Cerebellar nuclear complex (tissue), 1 donor: ENCODE data around the gene MTHFR.

Experiments
- DNase-seq, 2 experiments: peaks; one replicate each; lab custom pipeline; 2025; lab: John Stamatoyannopoulos, UW

The MTHFR gene

DNA sequence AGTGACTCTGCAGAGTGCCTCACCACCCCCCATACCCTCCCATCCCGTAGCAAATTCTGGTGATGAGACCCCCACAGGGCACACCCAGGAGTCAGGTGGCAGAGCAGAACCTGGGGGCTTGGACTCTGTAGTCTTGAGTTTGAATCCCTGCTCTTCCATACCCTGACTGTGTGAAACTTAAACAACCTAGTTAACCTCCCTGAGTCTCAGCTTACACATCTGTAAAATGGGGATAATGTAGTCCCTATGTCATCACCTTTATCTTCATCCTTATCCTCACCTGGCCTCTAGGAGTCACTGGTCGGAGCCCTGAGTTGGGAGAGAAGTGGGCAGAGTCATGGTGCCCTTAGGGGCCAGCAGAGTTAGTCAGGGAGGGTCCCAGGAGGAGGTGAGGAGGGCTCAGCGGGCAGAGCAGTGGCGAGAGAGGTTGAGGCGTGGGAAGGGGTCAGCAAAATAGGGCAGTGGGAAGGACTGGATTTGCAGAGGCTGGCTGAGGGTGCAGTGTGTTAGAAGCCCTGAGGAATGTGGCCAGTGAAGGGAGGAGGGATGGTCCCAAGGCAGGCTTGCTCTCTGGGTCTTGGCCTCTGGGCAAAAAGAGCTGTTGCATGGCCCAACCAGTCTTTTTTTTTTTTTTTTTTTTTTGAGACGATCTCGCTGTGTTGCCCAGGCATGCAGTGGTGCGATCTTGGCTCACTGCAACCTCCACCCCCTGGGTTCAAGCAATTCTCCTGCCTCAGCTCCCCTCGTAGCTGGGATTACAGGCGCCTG is 25.2 kb downstream of the MTHFR start:
- no peak for DNase-seq

- DNase-seq, result no peak
These were observed 25.9 kb downstream of the MTHFR start for GRCh38 chr1:11779715-11780379.

GRCh38 chr1:11778844-11779623 is 26.7 kb downstream of the MTHFR start:
- DNase-seq, result no peak

GRCh38 chr1:11778336-11778735 is 27.4 kb downstream of the MTHFR start:
- no peak for DNase-seq

DNA sequence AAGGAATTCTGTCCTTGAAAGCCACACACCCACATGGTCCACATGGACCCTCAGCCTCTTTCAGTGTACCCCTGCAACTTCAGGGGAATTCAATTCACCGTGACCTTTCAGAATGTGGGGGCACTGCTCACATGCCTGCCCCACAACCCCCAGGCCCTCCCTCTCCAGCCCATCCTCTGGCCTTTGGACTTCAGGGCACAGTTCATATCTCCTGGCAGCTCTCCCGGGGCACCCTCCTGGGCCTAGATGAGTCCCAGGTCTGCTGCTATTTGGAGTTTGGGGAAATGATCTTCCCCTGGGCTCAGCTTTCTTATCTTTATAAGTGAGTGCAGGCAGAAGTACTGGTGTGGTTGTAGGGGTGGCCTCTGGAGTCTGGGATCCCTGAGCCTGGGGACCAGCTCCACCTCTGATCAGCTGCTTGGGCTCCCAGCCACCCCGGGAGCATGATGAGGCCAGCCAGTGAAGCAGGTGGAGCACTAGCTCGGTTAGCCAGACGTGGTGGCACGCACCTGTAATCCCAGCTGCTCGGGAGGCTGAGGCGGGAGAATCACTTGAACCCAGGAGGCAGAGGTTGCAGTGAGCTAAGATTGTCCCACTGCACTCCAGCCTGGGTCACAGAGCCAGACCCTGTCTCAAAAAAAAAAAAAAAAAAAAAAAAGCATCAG is 28.0 kb downstream of the MTHFR start:
- DNase-seq, result no peak

GRCh38 chr1:11774753-11775152 is 31.0 kb downstream of the MTHFR start:
- DNase-seq, result no peak

DNA sequence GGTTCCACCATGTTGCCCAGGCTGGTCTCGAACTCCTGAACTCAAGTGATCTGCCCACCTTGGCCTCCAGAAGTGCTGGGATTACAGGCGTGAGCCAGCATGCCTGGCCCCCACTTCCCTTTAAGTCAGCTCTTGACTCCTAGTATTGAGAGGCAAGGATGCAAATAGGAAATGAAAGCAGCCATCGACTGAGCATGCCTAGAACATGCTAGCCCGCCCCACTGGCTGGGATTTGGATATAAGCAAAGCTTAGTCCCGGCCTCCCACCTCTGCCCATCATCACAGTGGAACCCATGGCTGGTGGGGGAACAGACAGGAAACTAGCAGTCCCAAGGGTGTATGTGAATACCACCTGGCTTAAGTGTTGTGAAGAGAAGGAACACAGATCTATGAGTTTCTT is 33.3 kb downstream of the MTHFR start:
- DNase-seq, result no peak

GRCh38 chr1:11771481-11772043 is 34.2 kb downstream of the MTHFR start:
- DNase-seq, result no peak

- no peak for DNase-seq
These were observed 35.8 kb downstream of the MTHFR start for GRCh38 chr1:11770011-11770410.

- no peak for DNase-seq
These were observed 36.5 kb downstream of the MTHFR start for GRCh38 chr1:11769274-11769673.

DNA sequence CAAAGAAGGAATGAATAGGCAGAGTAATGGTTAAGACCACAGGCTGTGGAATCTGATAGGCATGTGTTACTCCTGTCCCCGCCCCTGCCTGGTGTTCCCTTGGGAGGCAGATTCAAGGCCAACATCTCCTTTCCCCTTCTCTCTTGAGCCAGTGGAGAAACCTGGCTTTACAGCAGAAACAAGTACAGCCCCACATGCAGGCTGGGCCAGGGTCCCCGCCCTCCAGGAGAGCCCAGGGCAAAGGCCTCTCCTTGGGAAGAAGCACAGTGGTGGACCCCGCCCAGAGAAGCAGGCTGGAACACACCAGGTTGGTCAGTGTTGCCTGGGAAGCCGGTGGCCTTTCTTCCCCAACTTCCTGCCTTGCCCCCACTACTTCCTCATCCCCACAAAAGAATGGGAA is 36.9 kb downstream of the MTHFR start:
- no peak for DNase-seq

DNA sequence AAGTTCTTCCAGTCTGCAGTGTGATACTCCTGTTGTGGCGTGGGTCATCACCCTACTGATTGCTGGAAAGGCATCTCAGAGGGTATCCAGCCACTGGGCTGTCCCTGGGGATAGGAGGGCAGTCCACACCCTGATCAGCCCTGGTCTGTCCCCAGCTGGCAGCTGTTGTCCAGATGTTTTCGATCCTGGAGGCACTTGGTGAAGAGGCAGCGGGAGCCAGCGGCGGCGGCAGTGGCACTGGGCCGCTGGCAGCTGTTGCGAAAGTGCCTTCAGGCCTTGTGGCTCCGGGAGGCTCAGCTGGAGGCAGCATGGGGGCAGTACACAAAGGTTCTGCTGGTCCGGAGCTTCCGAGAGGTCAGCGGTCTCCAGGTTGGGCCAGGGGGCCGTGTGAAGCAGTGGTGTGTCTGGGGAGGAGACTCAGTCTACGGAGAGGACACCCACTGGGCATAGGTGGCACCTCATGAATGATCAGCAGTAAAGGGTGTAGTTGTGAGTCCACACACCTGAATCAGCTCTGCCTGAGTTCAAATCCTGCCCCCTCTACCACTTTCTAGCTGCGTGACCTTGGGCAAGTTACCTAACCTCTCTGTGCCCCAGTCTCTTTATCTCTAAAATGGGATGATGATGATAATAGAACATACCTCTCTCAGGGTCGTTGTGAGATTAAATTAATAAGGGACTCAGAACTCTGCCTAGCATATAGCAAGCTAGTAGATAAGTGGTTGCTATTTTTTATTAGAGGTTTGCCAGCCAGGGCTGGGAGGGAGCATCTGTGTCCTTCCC is 37.7 kb downstream of the MTHFR start:
- DNase-seq, result no peak

DNA sequence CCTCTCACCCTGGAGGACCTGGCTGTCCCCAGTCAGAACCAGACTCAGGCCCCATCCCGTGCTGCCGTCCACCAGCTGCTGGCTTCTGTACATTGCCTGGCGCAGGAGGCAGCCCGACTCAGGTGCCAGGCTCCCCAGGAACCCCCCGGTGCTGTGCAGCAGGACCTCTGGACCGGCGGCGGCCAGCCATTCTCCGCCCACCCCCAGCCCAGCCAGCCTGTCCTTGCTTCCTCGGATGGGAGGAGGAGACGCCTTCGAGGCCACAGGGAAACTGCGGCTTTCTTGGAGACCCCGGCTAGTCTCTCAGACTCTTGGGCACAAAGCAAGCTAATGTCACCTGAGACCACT is 39.4 kb downstream of the MTHFR start:
- DNase-seq, result no peak

DNA sequence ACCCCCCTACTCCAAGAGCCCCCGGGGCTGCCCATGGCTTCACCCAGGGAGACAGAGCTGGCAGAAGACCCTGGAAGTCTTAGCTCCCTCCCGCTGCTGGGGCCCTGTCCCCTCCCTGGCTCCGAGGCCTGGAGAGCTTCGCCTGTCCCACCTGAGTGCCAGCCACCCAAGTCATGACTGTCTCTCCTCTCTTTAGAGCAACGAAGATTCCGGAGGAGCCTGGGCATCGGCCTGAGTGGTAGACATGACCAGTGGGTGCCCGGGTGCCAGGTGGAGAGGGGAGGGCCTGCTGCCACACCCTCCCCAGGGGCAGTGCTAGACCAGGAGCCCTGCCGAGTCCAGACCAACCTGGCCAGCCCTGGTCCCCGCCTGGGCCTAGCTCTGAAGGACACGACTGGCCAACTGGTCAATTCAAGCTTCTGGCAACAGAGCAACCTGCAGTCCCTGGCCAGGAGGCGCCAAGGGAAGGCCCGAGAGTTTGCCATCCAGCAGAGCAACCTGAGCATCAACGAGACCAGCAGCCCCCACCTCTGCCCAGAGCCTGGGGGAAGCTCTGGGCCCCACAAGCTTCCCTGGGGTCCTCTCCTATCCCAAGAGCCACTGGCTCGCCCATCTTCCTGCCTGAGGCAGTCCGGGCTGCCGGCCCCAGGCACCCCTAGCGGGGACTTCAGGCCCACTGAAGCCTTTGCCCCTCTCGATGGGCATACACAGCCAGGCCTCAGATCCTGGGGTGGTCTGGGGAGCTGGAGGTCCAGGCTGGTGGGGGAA is 39.9 kb downstream of the MTHFR start:
- DNase-seq, result no peak

DNA sequence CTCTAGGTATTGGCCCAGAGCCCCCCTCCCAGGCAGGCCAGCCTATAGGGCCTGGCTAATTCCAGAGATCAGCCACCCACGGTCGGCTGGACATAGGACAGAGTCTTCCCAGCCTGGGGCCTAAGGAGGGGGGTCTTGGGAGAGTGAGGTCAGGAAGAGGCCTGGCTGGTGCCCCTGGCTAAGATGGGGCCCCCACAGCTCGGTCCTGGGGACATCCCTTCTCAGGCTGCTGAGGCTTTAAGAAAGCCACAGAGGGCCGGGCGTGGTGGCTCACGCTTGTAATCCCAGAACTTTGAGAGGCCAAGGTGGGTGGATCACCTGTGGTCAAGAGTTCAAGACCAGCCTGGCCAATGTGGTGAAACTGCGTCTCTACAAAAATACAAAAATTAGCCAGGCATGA is 41.2 kb downstream of the MTHFR start:
- no peak for DNase-seq

DNA sequence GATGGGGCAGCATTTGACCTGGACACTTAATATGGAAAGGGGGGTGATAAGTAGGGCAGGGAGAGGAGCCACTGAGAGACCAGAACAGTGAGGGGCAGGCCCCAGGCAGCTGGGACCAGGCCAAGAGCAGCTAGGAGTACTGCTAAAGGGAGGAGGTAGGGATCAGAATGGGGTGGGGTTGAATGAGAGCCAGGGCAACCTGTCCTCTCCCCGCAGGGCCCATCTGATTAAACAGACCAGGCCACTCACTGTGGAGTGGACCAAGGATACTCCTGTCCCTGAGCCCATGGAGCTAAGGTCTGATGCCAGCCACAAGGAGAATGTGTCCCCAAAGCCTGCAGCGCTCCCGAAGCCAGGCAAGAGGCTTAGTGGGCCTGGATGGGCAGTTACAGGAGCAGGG is 41.6 kb downstream of the MTHFR start:
- no peak for DNase-seq

- DNase-seq, result no peak
These were observed 43.8 kb downstream of the MTHFR start, which contains the start of gene C1orf167 for GRCh38 chr1:11761988-11762406. Gene C1orf167, plus strand, starts transcription at chr1:11762193. Its CDS starts 2,208 bp downstream, at chr1:11764401.

DNA sequence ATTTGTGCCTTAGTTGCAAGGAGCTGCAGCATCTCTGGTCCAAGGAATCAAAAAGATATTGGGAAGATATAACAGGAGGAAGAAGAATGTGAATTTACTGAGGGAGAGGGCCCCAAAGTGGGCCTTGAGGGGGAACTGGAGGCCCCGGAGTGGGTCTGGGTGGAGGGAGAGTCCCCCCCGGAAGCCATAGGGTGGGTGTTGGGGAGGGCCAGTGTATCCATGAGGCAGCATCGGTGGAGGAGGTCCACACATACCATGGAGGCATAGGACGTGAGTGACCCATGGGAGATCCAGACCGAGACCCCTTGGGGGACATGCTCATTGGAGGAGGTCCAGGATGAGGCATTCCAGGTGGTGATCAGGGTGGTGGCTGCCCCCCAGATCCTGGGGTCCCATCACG is 44.5 kb downstream of the MTHFR start:
- no peak for DNase-seq

DNA sequence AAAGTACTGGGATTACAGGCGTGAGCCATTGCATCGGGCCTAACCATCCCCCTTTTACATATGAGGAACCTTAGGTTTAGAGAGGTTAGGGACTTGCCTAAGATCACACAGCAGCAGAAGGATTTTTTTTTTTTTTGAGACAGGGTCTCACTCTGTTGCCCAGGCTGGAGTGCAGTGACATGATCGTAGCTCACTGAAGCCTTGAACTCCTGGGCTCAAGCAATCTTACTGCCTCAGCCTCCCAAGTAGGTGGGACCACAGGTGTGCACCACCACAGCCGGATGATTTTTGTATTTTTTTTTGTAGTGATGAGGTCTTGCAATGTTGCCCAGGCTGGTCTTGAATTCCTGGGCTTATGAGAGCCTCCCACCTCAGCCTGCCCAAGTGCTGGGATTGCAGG is 46.0 kb downstream of the MTHFR start:
- DNase-seq, result no peak

DNA sequence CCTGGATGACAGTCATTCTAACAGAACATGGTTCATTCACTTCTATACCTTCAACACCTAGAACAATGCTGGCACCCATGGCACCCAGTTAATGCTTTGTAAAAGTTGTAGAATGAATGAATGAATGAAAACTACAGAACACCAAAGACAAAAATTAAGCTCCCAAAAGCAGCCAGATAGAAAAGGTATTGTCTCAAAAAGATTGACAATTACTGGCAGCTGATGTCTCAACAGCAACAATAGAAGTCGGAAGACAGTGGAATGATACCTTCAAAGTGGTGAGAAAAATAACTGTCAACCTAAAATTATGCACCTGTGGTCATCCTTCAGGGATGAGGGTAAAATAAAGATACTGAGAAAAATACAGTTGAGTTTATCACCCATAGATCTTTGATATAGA is 48.7 kb downstream of the MTHFR start:
- DNase-seq, result no peak
